ENCODE data around the gene THSD7A. TPM values are rescaled to one million over a fixed set of nuclear protein-coding genes. Genes with fewer than 3 reads are reported as not detected.
A peak's percentile ranks its signal among the peaks of the same experiment; 100 is the strongest.

Gene THSD7A
- total RNA-seq, 1 experiment from 2014 or later = not detected

DNA sequence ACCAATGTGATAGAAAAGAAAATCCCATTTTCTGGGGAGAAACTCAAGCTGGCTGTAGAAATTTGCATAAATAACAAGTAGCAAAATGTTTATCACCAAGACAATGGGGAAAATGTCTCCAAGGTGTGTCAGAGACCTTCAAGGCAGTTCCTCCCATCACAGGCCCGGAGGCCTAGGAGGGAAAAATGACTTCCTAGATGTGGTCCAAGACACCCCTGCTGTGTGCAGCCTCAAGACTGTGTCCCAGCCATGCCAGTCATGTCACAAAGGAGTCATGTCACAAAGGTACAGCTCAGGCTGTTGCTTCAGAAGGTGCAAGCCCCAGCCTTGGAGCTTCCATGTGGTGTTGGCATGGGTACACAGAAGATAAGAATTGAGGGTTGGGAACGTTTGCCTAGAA lies 33.7 kb upstream of the THSD7A start:
- peaks cover 22% of the 10 kb centered on the region for H3K9me3 Mint-ChIP-seq (ENCODE audit: unreplicated experiment)
- no TSS peak for BruUV-seq (replicated peaks)
- ChIA-PET POLR2A (no interaction called here), CTCF (no interaction called here)
- no peaks in the 10 kb centered on the region for H3K27me3 Mint-ChIP-seq (ENCODE audit: insufficient read depth, unreplicated experiment)
- TF ChIP-seq, protein P1, sequence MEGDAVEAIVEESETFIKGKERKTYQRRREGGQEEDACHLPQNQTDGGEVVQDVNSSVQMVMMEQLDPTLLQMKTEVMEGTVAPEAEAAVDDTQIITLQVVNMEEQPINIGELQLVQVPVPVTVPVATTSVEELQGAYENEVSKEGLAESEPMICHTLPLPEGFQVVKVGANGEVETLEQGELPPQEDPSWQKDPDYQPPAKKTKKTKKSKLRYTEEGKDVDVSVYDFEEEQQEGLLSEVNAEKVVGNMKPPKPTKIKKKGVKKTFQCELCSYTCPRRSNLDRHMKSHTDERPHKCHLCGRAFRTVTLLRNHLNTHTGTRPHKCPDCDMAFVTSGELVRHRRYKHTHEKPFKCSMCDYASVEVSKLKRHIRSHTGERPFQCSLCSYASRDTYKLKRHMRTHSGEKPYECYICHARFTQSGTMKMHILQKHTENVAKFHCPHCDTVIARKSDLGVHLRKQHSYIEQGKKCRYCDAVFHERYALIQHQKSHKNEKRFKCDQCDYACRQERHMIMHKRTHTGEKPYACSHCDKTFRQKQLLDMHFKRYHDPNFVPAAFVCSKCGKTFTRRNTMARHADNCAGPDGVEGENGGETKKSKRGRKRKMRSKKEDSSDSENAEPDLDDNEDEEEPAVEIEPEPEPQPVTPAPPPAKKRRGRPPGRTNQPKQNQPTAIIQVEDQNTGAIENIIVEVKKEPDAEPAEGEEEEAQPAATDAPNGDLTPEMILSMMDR (IDR thresholded peaks at IDR 0.05; ENCODE audit: unreplicated experiment) = no peak
- H3K36me3 Mint-ChIP-seq (ENCODE audit: insufficient read depth, unreplicated experiment) = no peaks in the 10 kb centered on the region
- no peak overlapping the region for H3K4me3 Mint-ChIP-seq (ENCODE audit: unreplicated experiment)
- no peaks in the 10 kb centered on the region for H3K4me1 Mint-ChIP-seq (ENCODE audit: insufficient read depth, unreplicated experiment)
- intact Hi-C loops (cut with micrococcal nuclease) = no loop called here
- no peak for DNase-seq (ENCODE audit: unreplicated experiment)
- H3K27ac Mint-ChIP-seq (ENCODE audit: low read depth, unreplicated experiment) = no peak overlapping the region

DNA sequence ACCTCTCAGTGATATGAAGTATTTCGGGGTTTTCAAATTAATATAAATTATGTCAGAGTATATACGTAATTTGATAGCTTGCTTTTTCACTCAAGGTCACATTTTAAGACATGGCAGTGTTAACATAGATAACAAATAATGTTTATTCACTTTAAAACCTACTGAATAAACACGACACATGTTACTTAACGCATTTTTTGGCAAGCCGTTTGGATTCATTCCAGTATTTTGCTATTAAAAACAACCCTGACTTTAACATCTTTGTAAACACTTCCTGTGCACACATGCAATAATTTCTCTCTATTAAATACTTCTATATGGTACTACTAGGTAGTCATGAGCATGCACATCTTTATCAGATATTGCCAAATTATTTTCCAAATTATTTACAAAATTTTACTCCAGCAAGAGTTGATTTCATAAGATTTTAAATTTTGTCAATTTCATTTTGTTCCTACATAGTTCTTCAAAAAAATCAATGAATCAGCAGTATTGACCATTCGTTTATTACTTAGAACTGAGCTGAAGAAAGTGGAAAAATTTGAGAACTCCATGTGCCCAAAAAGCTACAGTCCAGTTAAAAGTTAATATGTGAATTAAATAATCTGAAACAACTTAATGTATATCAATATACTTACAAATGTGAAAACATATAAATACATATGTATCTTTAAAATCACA lies 26.8 kb upstream of the THSD7A start:
- no TSS peak for BruUV-seq (replicated peaks)
- no peak overlapping the region for H3K4me3 Mint-ChIP-seq (ENCODE audit: unreplicated experiment)
- intact Hi-C loops (cut with micrococcal nuclease) = no loop called here
- DNase-seq (ENCODE audit: unreplicated experiment) = peak; percentile 17
- H3K4me1 Mint-ChIP-seq (ENCODE audit: insufficient read depth, unreplicated experiment) = no peaks in the 10 kb centered on the region
- H3K9me3 Mint-ChIP-seq (ENCODE audit: unreplicated experiment) = no peaks in the 10 kb centered on the region
- TF ChIP-seq, protein P1 (IDR thresholded peaks at IDR 0.05; ENCODE audit: unreplicated experiment) = no peak
- POLR2A ChIA-PET = no interaction called here
- no peaks in the 10 kb centered on the region for H3K36me3 Mint-ChIP-seq (ENCODE audit: insufficient read depth, unreplicated experiment)
- CTCF ChIA-PET = interaction anchor here (1.0 kb wide), 1 partner anchor 22 kb away, joined by 4 read pairs; no protein-coding TSS in a partner anchor
- no peak overlapping the region for H3K27ac Mint-ChIP-seq (ENCODE audit: low read depth, unreplicated experiment)
- H3K27me3 Mint-ChIP-seq (ENCODE audit: insufficient read depth, unreplicated experiment) = peaks cover 21% of the 10 kb centered on the region

DNA sequence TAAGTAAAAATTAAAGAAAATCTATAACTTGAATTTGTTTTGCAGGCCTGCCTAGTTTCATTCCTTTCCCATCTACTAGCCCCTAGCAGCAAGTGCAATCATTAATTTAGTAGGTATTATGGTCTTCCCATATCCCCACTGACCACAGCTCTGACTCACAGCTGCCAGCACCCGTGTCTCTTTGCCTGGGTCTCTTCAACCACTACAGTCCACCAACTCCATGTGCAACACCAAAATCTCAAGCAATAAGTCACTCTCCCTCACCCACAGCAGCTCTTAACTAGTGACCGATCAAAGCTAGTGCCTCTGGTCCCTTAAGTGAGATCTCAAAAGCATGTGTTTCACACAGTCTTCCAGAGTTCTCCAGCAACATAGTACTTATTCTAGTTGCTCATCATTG lies 26.0 kb upstream of the THSD7A start:
- peak; percentile 2 for DNase-seq (ENCODE audit: unreplicated experiment)
- no peak overlapping the region for H3K4me3 Mint-ChIP-seq (ENCODE audit: unreplicated experiment)
- H3K4me1 Mint-ChIP-seq (ENCODE audit: insufficient read depth, unreplicated experiment) = no peaks in the 10 kb centered on the region
- intact Hi-C loops (cut with micrococcal nuclease) = no loop called here
- peaks cover 28% of the 10 kb centered on the region for H3K27me3 Mint-ChIP-seq (ENCODE audit: insufficient read depth, unreplicated experiment)
- no TSS peak for BruUV-seq (replicated peaks)
- H3K27ac Mint-ChIP-seq (ENCODE audit: low read depth, unreplicated experiment) = no peak overlapping the region
- CTCF ChIA-PET = interaction anchor here (0.7 to 1.0 kb wide), 2 partner anchors 21 to 176 kb away, joined by 3 to 4 read pairs; no protein-coding TSS in a partner anchor
- POLR2A ChIA-PET = no interaction called here
- H3K9me3 Mint-ChIP-seq (ENCODE audit: unreplicated experiment) = no peaks in the 10 kb centered on the region
- TF ChIP-seq, protein P1 (IDR thresholded peaks at IDR 0.05; ENCODE audit: unreplicated experiment) = no peak
- no peaks in the 10 kb centered on the region for H3K36me3 Mint-ChIP-seq (ENCODE audit: insufficient read depth, unreplicated experiment)

DNA sequence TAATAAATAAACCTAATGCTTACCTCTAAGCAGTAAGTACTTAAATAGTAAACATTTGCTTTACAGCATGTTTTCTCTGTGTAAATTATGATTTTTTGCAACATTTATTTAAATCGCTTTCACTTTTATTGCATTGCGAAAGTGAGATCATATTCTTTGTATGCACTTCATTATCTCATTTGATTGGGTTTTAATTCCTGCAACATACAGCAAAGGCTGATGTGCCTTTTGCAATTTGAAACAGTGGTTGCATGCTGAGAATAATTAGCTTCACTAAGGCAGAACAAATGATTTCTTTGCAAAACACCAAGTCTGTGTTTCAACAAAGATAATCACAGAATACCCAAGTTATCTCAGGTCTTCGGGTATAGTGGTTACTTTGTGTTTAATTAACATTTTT lies 16.3 kb upstream of the THSD7A start:
- Mint-ChIP-seq H3K9me3 (ENCODE audit: unreplicated experiment) (no peaks in the 10 kb centered on the region), H3K36me3 (ENCODE audit: insufficient read depth, unreplicated experiment) (no peaks in the 10 kb centered on the region), H3K27ac (ENCODE audit: low read depth, unreplicated experiment) (no peak overlapping the region), H3K4me3 (ENCODE audit: unreplicated experiment) (no peak overlapping the region), H3K4me1 (ENCODE audit: insufficient read depth, unreplicated experiment) (no peaks in the 10 kb centered on the region), H3K27me3 (ENCODE audit: insufficient read depth, unreplicated experiment) (peaks cover 13% of the 10 kb centered on the region)
- TF ChIP-seq, protein P1 (IDR thresholded peaks at IDR 0.05; ENCODE audit: unreplicated experiment) = no peak
- no peak for DNase-seq (ENCODE audit: unreplicated experiment)
- no TSS peak for BruUV-seq (replicated peaks)
- intact Hi-C loops (cut with micrococcal nuclease) = no loop called here
- ChIA-PET CTCF (no interaction called here), POLR2A (no interaction called here)

Measured in MCF 10A (cell line).